Upper lobe of left lung (tissue), 4 donors: ENCODE results near the gene BHMT2.

Experiments
- CTCF ChIP-seq, 6 experiments: fragments of 450-650 bp in 4 of 6; fragments of 200-600 bp in 2 of 6; sonication (generic) in 2 of 6; IDR thresholded peaks; one replicate each; pipeline ENCODE4 v1.5.1; 2016 to 2019; ENCODE audit warnings: antibody characterized with exemption in 6 of 6
- POLR2AphosphoS5 ChIP-seq, 2 donors: sonication (generic); formaldehyde crosslinking; IDR thresholded peaks; one replicate each; pipeline ENCODE4 v1.5.1; 2017; ENCODE audit warnings: antibody characterized with exemption in 2 of 2

DNA sequence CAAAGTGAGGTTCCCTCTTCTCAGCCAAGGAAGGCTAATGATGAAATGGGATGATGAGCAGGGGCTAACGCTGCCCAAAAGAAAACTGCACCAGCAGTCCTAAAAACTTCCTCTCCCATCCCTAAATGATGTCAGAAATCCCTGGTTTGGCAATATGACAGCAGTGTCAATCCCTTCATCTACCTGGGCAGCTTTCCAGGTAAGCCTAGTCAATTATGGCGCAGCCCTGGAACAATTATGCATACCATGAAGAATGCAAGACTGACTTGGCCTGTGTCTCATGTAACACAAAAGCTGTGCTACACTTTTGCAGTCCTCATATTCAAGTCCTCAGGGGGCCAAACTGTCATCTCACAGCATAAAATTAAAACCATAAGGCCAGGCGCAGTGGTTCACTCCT lies 7.1 kb upstream of the BHMT2 start:
- no peak for TF ChIP-seq CTCF (IDR thresholded peaks at IDR 0.05)
- TF ChIP-seq POLR2AphosphoS5 (IDR thresholded peaks at IDR 0.05) = no peak
